GM10248 (cell line): ENCODE results near the gene SIGLEC9.

Experiments
- CTCF ChIA-PET: fragments of 300-600 bp; sonication (Branson Sonifier 250); formaldehyde crosslinking; extraction: SDS; loops from one replicate; lab custom pipeline; 2021; ENCODE audit warnings: antibody characterized with exemption; lab: Yijun Ruan, JAX
- POLR2A ChIA-PET: fragments of 350-650 bp; sonication (Branson Sonifier 250); formaldehyde crosslinking; extraction: SDS; loops from one replicate; lab custom pipeline; 2020; ENCODE audit warnings: antibody characterized with exemption; lab: Yijun Ruan, JAX
- DNase-seq: peaks from one replicate; pipeline ENCODE4 v3.0.0; 2012; ENCODE audit errors: extremely low spot score
- TF ChIP-seq, protein P1 (sequence below): IDR thresholded peaks from 2 replicates; pipeline ENCODE4 v1.5.1; 2012; ENCODE audit warnings: mild to moderate bottlenecking, low read depth; ENCODE audit errors: extremely low read depth, missing control alignments, control extremely low read depth

SIGLEC9 gene

DNA sequence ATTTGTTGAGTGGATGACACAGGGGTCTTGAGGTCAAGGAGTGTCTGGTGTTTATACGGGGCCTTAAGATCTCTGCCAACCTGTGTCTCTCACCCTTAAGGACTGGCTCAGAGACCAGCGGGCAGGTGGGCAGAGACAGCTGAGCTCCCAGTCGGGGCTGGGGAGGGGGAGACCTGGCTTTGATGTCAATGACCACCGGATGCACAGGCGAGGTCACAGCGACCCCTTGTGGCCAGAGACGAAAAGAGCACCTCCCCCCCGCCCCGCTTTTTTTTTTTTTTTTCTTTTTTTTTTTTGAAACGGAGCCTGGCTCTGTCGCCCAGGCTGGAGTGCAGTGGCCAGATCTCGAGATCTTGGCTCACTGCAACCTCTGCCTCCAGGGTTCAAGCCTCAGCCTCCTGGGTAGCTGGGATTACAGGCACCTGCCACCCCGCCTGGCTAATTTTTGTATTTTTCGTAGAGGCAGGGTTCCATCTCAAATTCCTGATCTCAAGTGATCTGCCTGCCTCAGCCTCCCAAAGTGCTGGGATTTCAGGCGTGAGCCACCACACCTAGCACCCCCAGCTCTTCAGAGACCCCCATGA lies 29.9 kb upstream of the SIGLEC9 start:
- TF ChIP-seq, protein P1, sequence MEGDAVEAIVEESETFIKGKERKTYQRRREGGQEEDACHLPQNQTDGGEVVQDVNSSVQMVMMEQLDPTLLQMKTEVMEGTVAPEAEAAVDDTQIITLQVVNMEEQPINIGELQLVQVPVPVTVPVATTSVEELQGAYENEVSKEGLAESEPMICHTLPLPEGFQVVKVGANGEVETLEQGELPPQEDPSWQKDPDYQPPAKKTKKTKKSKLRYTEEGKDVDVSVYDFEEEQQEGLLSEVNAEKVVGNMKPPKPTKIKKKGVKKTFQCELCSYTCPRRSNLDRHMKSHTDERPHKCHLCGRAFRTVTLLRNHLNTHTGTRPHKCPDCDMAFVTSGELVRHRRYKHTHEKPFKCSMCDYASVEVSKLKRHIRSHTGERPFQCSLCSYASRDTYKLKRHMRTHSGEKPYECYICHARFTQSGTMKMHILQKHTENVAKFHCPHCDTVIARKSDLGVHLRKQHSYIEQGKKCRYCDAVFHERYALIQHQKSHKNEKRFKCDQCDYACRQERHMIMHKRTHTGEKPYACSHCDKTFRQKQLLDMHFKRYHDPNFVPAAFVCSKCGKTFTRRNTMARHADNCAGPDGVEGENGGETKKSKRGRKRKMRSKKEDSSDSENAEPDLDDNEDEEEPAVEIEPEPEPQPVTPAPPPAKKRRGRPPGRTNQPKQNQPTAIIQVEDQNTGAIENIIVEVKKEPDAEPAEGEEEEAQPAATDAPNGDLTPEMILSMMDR, result peak; percentile 59
- ChIA-PET POLR2A (no interaction called here), CTCF (interaction anchor here (1.1 to 3.7 kb wide), 5 partner anchors 10 to 736 kb away, joined by 3 to 19 read pairs (median 3); partner anchors contain the start of gene KLK10)
- DNase-seq, result peak; percentile 72

DNA sequence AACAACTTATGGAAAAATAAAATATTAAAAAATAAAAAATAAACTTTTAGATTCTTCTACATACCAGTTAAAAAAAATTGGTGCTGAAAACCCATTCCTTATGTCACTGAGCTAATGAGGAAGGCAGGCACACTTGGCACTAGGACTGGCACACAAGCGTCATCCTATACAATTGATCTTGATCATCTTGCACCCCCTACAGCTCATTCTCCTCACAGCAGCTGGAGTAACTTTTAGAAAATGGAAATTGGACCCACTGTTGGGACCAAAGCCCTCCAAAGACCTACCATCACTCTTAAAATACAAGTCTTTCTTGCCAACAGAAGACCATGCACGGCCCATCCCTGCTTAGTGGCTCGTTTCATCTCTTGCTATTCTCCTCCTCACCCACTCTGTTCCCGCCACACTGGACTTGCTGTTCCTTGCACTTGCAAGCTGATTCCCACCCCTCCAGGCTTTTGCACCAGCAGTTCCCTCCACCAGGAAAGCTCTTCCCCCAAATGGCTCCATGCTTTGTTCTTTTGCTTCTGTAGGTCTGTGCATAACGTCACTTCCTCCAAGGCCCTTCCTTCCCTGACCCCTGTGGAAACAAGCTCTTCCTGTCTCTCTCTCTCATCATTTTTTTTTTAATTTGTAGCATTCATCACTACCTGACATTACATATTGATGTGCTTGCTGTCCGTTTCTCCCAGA lies 28.1 kb upstream of the SIGLEC9 start:
- POLR2A ChIA-PET, result interaction anchor here (0.6 kb wide), 1 partner anchor 219 kb away, joined by 4 read pairs; no protein-coding TSS in a partner anchor
- CTCF ChIA-PET, result interaction anchor here (0.9 to 3.7 kb wide), 10 partner anchors 8 to 383 kb away, joined by 3 to 19 read pairs (median 4); partner anchors contain the start of gene KLK10
- TF ChIP-seq, protein P1, result no peak
- DNase-seq, result no peak

- peak; percentile 81 for DNase-seq
- TF ChIP-seq, protein P1, result peak; percentile 77
- CTCF ChIA-PET, result interaction anchor here (1.1 to 3.7 kb wide), 7 partner anchors 7 to 175 kb away, joined by 3 to 19 read pairs (median 9); partner anchors contain the start of gene KLK10
- POLR2A ChIA-PET, result no interaction called here
These were observed 27.5 kb upstream of the SIGLEC9 start for GRCh38 chr19:51097166-51097738.

GRCh38 chr19:51097796-51098195 lies 26.9 kb upstream of the SIGLEC9 start:
- POLR2A ChIA-PET, result no interaction called here
- TF ChIP-seq, protein P1, result no peak
- no peak for DNase-seq
- CTCF ChIA-PET, result no interaction called here

- DNase-seq, result no peak
- TF ChIP-seq, protein P1, result peak; percentile 11
- CTCF ChIA-PET, result no interaction called here
- POLR2A ChIA-PET, result no interaction called here
These were observed 26.2 kb upstream of the SIGLEC9 start for GRCh38 chr19:51098365-51099046.

DNA sequence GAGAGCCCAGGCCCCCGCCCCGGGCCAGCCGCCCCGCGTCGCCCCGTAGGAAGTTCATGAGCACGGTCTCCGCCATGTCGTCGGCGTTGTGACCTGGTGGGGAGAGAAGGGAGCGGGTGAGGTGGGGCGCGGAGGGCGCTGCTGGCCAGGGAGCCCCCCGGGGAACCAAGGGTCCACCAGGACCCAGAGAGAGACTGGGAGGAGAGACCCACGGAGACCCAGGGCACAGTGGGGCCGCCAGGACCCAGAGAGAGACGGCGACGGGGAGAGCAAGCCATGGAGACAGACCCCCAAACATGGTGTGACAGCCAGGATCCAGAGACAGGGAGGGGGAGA lies 25.7 kb upstream of the SIGLEC9 start:
- CTCF ChIA-PET, result no interaction called here
- POLR2A ChIA-PET, result no interaction called here
- TF ChIP-seq, protein P1, result no peak
- DNase-seq, result no peak
